WI38 (cell line): ENCODE measurements around the gene NTPCR.

Source experiments
- H3K4me3 ChIP-seq: 2 replicates; pipeline ENCODE4 v1.5.1; 2011; ENCODE audit warnings: low read depth, mild to moderate bottlenecking, control low read depth, low read length
- TF ChIP-seq, protein P1 (sequence below): IDR thresholded peaks from 2 replicates; pipeline ENCODE4 v1.5.1; 2012; ENCODE audit warnings: low read depth, mild to moderate bottlenecking, control low read depth, low read length

The NTPCR gene

GRCh38 chr1:232980986-232981560 is 30.7 kb downstream of the NTPCR start:
- TF ChIP-seq, protein P1, sequence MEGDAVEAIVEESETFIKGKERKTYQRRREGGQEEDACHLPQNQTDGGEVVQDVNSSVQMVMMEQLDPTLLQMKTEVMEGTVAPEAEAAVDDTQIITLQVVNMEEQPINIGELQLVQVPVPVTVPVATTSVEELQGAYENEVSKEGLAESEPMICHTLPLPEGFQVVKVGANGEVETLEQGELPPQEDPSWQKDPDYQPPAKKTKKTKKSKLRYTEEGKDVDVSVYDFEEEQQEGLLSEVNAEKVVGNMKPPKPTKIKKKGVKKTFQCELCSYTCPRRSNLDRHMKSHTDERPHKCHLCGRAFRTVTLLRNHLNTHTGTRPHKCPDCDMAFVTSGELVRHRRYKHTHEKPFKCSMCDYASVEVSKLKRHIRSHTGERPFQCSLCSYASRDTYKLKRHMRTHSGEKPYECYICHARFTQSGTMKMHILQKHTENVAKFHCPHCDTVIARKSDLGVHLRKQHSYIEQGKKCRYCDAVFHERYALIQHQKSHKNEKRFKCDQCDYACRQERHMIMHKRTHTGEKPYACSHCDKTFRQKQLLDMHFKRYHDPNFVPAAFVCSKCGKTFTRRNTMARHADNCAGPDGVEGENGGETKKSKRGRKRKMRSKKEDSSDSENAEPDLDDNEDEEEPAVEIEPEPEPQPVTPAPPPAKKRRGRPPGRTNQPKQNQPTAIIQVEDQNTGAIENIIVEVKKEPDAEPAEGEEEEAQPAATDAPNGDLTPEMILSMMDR: no peak
- no peak overlapping the region for H3K4me3 ChIP-seq

GRCh38 chr1:232982238-232982944 is 32.0 kb downstream of the NTPCR start:
- TF ChIP-seq, protein P1: no peak
- H3K4me3 ChIP-seq: no peak overlapping the region

DNA sequence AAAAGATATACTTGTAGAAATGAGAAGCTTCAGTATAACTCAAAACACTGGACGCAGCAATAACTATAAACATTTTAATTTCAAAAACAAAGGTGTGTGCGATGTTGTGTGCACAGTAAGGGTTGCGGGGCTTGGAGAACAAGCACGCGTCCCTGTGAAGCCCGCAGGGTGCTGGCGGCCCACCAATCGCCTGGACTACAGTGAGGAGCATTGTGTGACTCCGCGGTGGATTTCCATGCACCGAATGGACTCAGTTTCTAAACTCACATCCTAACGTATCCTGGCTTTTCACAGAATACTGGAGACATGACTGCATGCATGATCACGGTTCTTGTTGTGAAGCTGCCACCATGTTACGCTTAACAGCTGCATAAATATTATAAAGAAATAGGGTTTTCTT is 33.0 kb downstream of the NTPCR start:
- H3K4me3 ChIP-seq: no peak overlapping the region
- TF ChIP-seq, protein P1: no peak

- TF ChIP-seq, protein P1: no peak
- no peak overlapping the region for H3K4me3 ChIP-seq
These were observed 33.6 kb downstream of the NTPCR start for GRCh38 chr1:232983817-232984567.

DNA sequence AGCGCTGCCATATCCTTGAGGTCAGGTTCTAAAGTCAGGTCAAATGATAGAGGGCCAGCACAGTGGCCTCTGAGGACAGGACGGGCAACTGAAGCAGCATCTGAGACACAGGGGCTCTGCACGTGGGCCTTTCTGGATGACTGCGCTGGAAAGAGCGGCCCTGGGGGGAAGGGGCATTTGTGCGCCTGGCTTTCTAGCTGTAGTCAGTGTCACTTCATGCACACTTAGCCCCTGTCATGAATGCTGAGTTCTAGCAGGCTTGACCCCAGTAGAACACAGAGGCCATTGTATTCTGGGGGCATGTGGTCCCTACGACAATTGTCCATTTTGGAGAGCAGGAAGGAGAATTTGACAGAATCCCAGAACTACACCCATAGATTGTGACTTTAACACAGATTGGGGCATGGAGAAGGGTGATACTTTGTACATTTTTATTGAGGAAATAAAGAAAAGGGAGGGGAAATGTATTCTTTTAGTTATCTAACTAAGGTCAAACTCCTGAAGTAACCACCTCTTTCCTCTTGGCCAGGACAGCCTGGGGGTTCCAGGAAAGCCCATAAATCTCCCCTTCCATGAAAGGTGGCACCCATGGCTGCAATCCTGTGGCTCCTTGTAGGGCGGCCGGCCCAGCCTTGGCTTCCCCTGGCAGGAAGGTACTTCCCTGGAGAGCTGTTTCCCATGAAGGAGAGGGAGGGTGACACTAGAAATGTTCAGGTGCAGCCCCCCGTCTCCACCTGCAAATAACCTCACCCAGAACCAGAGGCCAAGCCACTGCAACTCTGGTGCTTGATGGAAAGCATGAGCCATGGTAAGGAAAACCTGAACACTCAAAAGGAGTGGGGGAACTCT is 34.4 kb downstream of the NTPCR start:
- TF ChIP-seq, protein P1: no peak
- H3K4me3 ChIP-seq: no peak overlapping the region

DNA sequence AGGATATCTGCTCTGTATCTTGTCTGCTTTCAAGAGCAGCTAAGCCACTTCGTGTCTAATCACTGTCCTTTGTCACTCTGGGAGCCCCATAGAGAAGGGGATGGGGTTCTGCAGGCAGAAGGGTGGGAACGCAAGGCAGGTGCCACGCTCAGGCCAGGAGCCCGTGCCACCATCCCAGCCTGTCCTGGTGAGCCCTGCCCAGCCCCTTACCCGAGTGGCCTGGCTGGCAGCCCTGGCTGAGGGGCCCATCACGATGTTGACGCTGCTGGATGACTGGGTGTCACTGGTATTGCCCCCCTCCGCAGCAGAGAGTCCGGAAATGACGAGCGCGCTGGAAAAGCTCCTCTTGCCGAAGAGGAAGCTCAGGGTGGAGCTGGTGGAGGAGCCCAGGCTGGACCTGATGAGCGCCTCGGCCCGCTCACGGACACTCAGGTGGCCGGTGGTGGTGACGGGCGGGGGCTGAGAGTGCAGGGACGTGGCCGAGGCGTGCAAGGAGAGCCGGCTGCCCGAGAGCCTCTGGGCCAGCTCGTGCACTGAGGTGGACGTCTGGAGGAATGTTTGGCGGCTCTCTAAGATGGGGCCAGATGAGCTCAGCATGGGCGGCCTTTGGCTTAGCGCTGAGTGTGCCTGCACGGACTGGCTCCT is 35.6 kb downstream of the NTPCR start:
- H3K4me3 ChIP-seq: no peak overlapping the region
- TF ChIP-seq, protein P1: no peak
